HCT116 (cell line): ENCODE measurements around the gene RAB9A. TPM values are rescaled to one million over a fixed set of nuclear protein-coding genes. Genes with fewer than 3 reads are reported as not detected.

ENCODE experiments used
- ATAC-seq: fragments of 200-7000 bp; cut with Tn5 transposase; 2 replicates; pipeline ENCODE4 v1.9.1; 2020; ENCODE audit warnings: mild to moderate bottlenecking, moderate library complexity
- BruUV-seq: library from RNA; stranded (reverse); fragments of 400-500 nt; replicated peaks from 2 replicates; lab custom pipeline; 2021; lab: Mats Ljungman, UMichigan
- CTCF ChIA-PET: fragments of 300-600 bp; sonication (Branson Sonifier 250); formaldehyde crosslinking; loops from one replicate; lab custom pipeline; 2021; ENCODE audit warnings: antibody characterized with exemption; lab: Charles Lee
- POLR2A ChIA-PET: fragments of 300-600, 350-600 bp; sonication (Branson Sonifier 250); formaldehyde crosslinking; loops from one replicate; lab custom pipeline; 2021; ENCODE audit warnings: antibody characterized with exemption; lab: Charles Lee
- RAD21 ChIA-PET, 2 experiments: fragments of 300-600 bp; sonication (Branson Sonifier 250); formaldehyde crosslinking; loops; one replicate each; lab custom pipeline; 2023; ENCODE audit warnings: low total read pairs in 2 of 2; ENCODE audit not compliant: uncharacterized antibody in 2 of 2, unreplicated experiment in 2 of 2, low non-redundant PET in 1 of 2; lab: Charles Lee
- DNase-seq: peaks from one replicate; pipeline ENCODE4 v3.0.0-alpha.2; 2010; ENCODE audit warnings: low read depth, low spot score
- H2AFZ ChIP-seq: fragments of 200-600 bp; shearing (Covaris generic), sonication (generic); 2 replicates; pipeline ENCODE4 v1.6.1; 2017; ENCODE audit warnings: low read depth, mixed run types, mixed read lengths, antibody characterized with exemption, low read length; ENCODE audit not compliant: poor library complexity, severe bottlenecking
- H3K27ac ChIP-seq: 2 replicates; pipeline ENCODE4 v1.5.1; 2012; ENCODE audit warnings: low read depth, low read length
- H3K27me3 ChIP-seq: fragments of 200-600 bp; sonication (generic); 2 replicates; pipeline ENCODE4 v1.6.1; 2016; ENCODE audit warnings: mixed run types, low read length, mixed read lengths; ENCODE audit not compliant: insufficient read depth
- H3K36me3 ChIP-seq, 2 experiments: fragments of 200-500 bp in 1 of 2; fragments of 200-600 bp in 1 of 2; sonication (Bioruptor generic) in 1 of 2; sonication (generic) in 1 of 2; 2 replicates each; pipeline versions ENCODE4 v1.5.1 to v1.6.1; 2014 to 2016; ENCODE audit warnings: low read length in 2 of 2, inconsistent platforms in 1 of 2, mixed read lengths in 1 of 2, mixed run types in 1 of 2; ENCODE audit not compliant: insufficient read depth in 2 of 2, control insufficient read depth in 1 of 2
- H3K4me1 ChIP-seq, 2 experiments: fragments of 200-600 bp in 1 of 2; sonication (generic) in 1 of 2; 2 replicates each; pipeline versions ENCODE4 v1.5.1 to v1.6.1; 2012 to 2017; ENCODE audit warnings: low read length in 2 of 2, inconsistent platforms in 1 of 2, mild to moderate bottlenecking in 1 of 2, mixed read lengths in 1 of 2, mixed run types in 1 of 2, moderate library complexity in 1 of 2; ENCODE audit not compliant: insufficient read depth in 2 of 2, control insufficient read depth in 1 of 2
- H3K4me2 ChIP-seq: fragments of 200-600 bp; sonication (generic); 2 replicates; pipeline ENCODE4 v1.6.1; 2017; ENCODE audit warnings: mixed run types, low read length, mixed read lengths
- H3K4me3 ChIP-seq, 2 experiments: fragments of 200-600 bp in 1 of 2; sonication (generic) in 1 of 2; replicated peaks in 1 of 2; 2 replicates each; pipeline ENCODE4 v1.5.1; 2011 to 2016; ENCODE audit warnings: low read length in 2 of 2, control low read depth in 1 of 2, low read depth in 1 of 2, mild to moderate bottlenecking in 1 of 2, mixed read lengths in 1 of 2, mixed run types in 1 of 2
- H3K79me2 ChIP-seq: fragments of 200-600 bp; sonication (generic); 2 replicates; pipeline ENCODE4 v1.6.1; 2017; ENCODE audit warnings: mild to moderate bottlenecking, mixed run types, low read length, moderate library complexity, mixed read lengths; ENCODE audit not compliant: insufficient read depth
- H3K9ac ChIP-seq: fragments of 200-600 bp; sonication (generic); 2 replicates; pipeline ENCODE4 v1.6.1; 2016; ENCODE audit warnings: low read length, mixed read lengths
- H3K9me2 ChIP-seq: fragments of 200-600 bp; sonication (generic), shearing (Covaris generic); 2 replicates; pipeline ENCODE4 v1.6.1; 2017; ENCODE audit warnings: mixed run types, mild to moderate bottlenecking, moderate library complexity; ENCODE audit not compliant: insufficient read depth
- H3K9me3 ChIP-seq, 2 experiments: fragments of 200-500 bp in 1 of 2; fragments of 200-600 bp in 1 of 2; sonication (Bioruptor generic) in 1 of 2; sonication (generic) in 1 of 2; 2 replicates each; pipeline ENCODE4 v1.6.1; 2014 to 2017; ENCODE audit warnings: low read length in 2 of 2, mixed read lengths in 2 of 2, inconsistent platforms in 1 of 2, low read depth in 1 of 2, mild to moderate bottlenecking in 1 of 2, mixed run types in 1 of 2, moderate library complexity in 1 of 2; ENCODE audit not compliant: control insufficient read depth in 1 of 2, insufficient read depth in 1 of 2
- H4K20me1 ChIP-seq: fragments of 200-600 bp; sonication (generic), shearing (Covaris generic); 2 replicates; pipeline ENCODE4 v1.6.1; 2017; ENCODE audit warnings: mixed run types, mild to moderate bottlenecking, moderate library complexity; ENCODE audit not compliant: insufficient read depth
- CBX3 ChIP-seq: IDR thresholded peaks from 2 replicates; pipeline ENCODE4 v1.6.1; 2012; ENCODE audit warnings: low read depth
- JUND ChIP-seq: IDR thresholded peaks from 2 replicates; pipeline ENCODE4 v1.6.1; 2012
- POLR2A ChIP-seq: IDR thresholded peaks from 2 replicates; pipeline ENCODE4 v1.7.0; 2011; ENCODE audit warnings: borderline replicate concordance; ENCODE audit not compliant: insufficient read depth, insufficient read length; ENCODE audit errors: extremely low read depth
- REST ChIP-seq: IDR thresholded peaks from 2 replicates; pipeline ENCODE4 v1.6.1; 2012; ENCODE audit warnings: low read depth
- SRF ChIP-seq: IDR thresholded peaks from 2 replicates; pipeline ENCODE4 v1.6.1; 2012; ENCODE audit warnings: low read depth
- ZBTB33 ChIP-seq: IDR thresholded peaks from 2 replicates; pipeline ENCODE4 v1.6.1; 2011; ENCODE audit warnings: mild to moderate bottlenecking, low read length, moderate library complexity; ENCODE audit not compliant: insufficient replicate concordance; ENCODE audit errors: extremely low read depth
- ZNF274 ChIP-seq: fragments of 200-500 bp; sonication (Bioruptor generic); IDR thresholded peaks from 2 replicates; pipeline ENCODE4 v1.6.1; 2014; ENCODE audit warnings: mild to moderate bottlenecking, low read depth, low read length, inconsistent platforms
- intact Hi-C: fragments of 100-400 bp; cut with micrococcal nuclease; formaldehyde crosslinking; loops from 2 replicates; pipeline ENCODE4 v1.10.0; 2022
- total RNA-seq: library from RNA; stranded (reverse); gene quantifications from one replicate; pipeline ENCODE4 v1.2.1, GENCODE V29; 2021; ENCODE audit not compliant: unreplicated experiment

RAB9A gene
- total RNA-seq, 1 experiment from 2014 or later, result 23.9 TPM

- ChIA-PET POLR2A (interaction anchor here (1.2 kb wide), 1 partner anchor 281 kb away, joined by 3 read pairs; the partner anchor contains the start of gene GEMIN8), CTCF (interaction anchor here (2.4 kb wide), 1 partner anchor 281 kb away, joined by 5 read pairs; the partner anchor contains the start of gene GEMIN8)
These were observed 59.6 kb downstream of the RAB9A start for GRCh38 chrX:13748486-13748885.

More at GRCh38 chrX:13748486-13748885, 59.6 kb downstream of the RAB9A start:
- TF ChIP-seq ZNF274, result no peak
- TF ChIP-seq SRF, result no peak
- TF ChIP-seq POLR2A, result no peak
- TF ChIP-seq REST, result no peak
- no peak for TF ChIP-seq ZBTB33
- TF ChIP-seq JUND, result no peak
- TF ChIP-seq CBX3, result no peak
- TF ChIP-seq, all 23 proteins: peak for 0
- no TSS peak for BruUV-seq
- intact Hi-C loops, result loop anchor here (2.0 to 5.0 kb wide), 2 partner anchors 90 to 241 kb away; no protein-coding TSS in a partner anchor
- peaks cover 7 to 14% of the 10 kb centered on the region in 2 experiments; a peak in 3 of 4 replicates for H3K36me3 ChIP-seq
- H3K4me3 ChIP-seq, result no peak overlapping the region
- no peaks in the 10 kb centered on the region for H3K79me2 ChIP-seq
- no peak overlapping the region for H3K4me2 ChIP-seq
- no peak for ATAC-seq
- H3K27me3 ChIP-seq, result no peaks in the 10 kb centered on the region
- no peaks in the 10 kb centered on the region for H4K20me1 ChIP-seq
- no peak overlapping the region for H3K27ac ChIP-seq
- no peaks in the 10 kb centered on the region for H3K9me2 ChIP-seq
- H2AFZ ChIP-seq, result no peak overlapping the region
- DNase-seq, result no peak
- H3K9me3 ChIP-seq, result no peaks in the 10 kb centered on the region
- RAD21 ChIA-PET, result no interaction called here
- H3K9ac ChIP-seq, result no peak overlapping the region
- no peaks in the 10 kb centered on the region for H3K4me1 ChIP-seq
